Omental fat pad (tissue), 4 donors: ENCODE data around the gene CMIP. TPM values are rescaled to one million over a fixed set of nuclear protein-coding genes. Genes with fewer than 3 reads are reported as not detected.

ENCODE experiments used
- ATAC-seq: fragments of 150-250 bp; one replicate; pipeline ENCODE4 v1.9.1; 2016; ENCODE audit warnings: mild to moderate bottlenecking, moderate library complexity; ENCODE audit not compliant: low FRiP score
- DNase-seq: peaks from one replicate; pipeline ENCODE4 v3.0.0-alpha.2; 2019; ENCODE audit warnings: low spot score
- total RNA-seq, 4 donors: library from RNA; depleted of rRNA; stranded (reverse); fragments of >200 nt; gene quantifications; one replicate each; pipeline ENCODE4 v1.1.0, GENCODE V29; 2016
- TF ChIP-seq, protein P1 (sequence below), 3 donors: fragments of 450-650 bp; IDR thresholded peaks; one replicate each; pipeline ENCODE4 v1.5.1; 2016 to 2017; ENCODE audit warnings: antibody characterized with exemption in 3 of 3, mild to moderate bottlenecking in 3 of 3, moderate library complexity in 2 of 3

CMIP gene
- total RNA-seq, 4 donors from 2014 or later, result 15.8 to 52.8 (median 32.0) TPM

DNA sequence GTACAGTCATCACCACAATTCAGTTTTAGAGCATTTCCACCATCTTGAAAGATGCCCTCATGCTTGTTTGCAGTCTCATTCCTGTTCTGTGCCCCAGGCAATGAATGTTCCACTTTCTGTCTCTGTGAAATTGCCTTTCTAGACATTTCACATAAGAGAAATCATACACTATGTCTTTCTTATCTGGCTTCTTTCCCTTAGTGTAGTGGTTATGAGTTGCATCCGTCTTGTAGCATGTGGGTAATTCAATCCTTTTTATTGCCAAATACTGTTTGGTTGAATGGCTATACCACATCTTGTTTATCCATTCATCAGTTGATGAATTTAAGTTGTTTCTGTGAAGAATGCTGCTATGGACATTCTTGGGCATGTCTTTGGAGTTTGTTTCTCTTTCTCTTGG is 202.0 kb downstream of the CMIP start:
- no peak for ATAC-seq
- no peak for DNase-seq
- TF ChIP-seq, protein P1, sequence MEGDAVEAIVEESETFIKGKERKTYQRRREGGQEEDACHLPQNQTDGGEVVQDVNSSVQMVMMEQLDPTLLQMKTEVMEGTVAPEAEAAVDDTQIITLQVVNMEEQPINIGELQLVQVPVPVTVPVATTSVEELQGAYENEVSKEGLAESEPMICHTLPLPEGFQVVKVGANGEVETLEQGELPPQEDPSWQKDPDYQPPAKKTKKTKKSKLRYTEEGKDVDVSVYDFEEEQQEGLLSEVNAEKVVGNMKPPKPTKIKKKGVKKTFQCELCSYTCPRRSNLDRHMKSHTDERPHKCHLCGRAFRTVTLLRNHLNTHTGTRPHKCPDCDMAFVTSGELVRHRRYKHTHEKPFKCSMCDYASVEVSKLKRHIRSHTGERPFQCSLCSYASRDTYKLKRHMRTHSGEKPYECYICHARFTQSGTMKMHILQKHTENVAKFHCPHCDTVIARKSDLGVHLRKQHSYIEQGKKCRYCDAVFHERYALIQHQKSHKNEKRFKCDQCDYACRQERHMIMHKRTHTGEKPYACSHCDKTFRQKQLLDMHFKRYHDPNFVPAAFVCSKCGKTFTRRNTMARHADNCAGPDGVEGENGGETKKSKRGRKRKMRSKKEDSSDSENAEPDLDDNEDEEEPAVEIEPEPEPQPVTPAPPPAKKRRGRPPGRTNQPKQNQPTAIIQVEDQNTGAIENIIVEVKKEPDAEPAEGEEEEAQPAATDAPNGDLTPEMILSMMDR (IDR thresholded peaks at IDR 0.05), result no peak

DNA sequence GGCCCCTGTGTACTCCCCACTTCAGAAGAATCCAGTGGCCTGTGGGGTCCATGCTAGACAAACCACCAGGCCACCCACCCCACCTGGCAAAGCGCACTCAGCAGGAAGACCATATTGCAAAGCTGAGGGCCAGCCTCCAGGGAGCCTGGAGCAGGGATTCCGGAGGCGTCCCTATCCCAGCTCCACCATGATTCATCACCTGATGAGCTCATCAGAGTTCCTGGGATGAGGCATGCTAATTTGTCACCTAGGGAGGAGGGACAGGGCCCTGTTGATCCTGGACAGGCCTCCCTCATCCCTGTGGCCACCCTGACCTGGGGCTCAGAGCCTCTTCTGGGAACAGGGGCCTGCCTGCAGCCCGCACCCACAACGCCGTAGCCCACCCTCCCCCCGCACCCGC is 202.9 kb downstream of the CMIP start:
- TF ChIP-seq, protein P1 (IDR thresholded peaks at IDR 0.05), result no peak
- DNase-seq, result no peak
- no peak for ATAC-seq

DNA sequence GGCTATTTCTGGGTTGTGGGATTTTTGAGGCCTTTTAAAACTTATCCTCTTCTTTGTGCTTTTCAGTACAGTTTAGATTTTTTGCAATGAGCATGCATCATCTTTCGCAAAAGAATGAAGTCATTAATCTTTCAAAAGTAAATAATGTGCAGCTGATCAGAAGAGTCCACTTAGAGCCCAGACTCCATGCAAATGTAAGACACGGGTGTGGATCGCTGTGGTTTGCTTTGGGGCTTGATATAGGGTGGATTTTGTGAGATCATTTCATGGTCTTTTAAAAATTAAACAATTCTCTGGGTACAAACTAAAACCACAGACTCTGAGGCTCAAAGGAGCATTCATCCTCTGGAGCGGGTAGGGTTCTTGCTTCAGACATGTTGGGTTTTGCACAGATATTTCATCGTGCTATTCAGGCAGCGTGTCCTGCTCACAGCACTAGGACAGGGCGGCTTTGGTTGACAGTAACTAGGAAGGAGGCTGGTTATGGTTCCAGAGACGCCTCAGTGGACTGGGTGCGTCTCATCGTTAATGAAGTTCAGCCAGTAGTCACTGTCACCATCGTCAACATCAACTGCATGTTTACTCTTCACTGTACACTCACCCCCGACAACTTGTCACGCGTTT is 205.1 kb downstream of the CMIP start:
- ATAC-seq, result no peak

DNA sequence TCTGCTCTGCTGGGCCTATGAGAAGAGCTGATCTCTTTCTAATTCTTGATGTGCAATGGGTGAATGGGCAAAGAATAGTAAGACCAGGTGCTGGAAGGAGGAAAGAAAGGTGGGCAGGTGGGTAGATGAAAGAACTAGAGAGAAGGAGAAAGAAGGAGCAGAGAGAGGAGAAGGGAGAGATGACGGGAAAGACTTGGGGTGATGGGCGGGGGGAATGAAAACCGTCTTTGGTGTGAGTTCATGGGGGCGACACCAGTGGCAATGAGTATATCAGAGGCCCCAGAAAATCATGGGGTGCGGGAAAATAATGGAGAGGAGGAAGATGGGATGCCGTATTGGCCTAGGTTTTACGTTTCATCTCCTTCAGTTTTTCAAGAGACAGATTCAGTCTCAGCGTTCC is 205.7 kb downstream of the CMIP start:
- ATAC-seq, result no peak
- TF ChIP-seq, protein P1 (IDR thresholded peaks at IDR 0.05), result no peak
- no peak for DNase-seq

More for the DNA sequence above, 205.1 kb downstream of the CMIP start:
- no peak for DNase-seq
- TF ChIP-seq, protein P1 (IDR thresholded peaks at IDR 0.05), result no peak

DNA sequence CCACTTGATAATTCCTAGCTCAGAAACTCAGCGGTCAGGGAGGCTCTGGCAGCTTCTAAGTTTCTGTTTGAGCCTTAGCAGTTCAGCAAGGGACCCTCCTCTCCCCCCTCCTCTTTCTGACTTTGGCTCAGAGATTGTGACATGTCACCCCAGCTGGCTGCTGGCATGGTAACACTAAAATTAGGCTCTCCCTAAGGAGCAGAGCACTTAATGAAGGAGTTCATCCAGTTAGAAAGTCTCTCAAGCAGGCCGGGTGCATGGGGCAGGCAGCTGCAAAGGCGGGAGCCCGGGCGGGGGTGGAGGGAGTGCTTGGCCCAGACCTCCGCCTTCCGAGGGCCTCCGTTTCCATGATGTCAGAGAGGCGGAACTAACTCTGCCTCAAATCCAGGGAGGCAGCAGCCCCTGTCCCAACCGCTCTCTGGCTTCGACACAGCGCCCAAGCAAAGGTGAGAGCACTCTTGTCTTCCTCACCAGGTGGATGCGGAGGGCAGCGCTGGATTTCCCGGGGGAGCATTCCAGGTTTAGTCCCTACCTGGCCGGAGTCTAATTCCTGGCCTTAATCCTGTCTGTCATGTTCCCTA is 206.5 kb downstream of the CMIP start:
- ATAC-seq, result no peak
- TF ChIP-seq, protein P1 (IDR thresholded peaks at IDR 0.05), result no peak
- DNase-seq, result no peak

DNA sequence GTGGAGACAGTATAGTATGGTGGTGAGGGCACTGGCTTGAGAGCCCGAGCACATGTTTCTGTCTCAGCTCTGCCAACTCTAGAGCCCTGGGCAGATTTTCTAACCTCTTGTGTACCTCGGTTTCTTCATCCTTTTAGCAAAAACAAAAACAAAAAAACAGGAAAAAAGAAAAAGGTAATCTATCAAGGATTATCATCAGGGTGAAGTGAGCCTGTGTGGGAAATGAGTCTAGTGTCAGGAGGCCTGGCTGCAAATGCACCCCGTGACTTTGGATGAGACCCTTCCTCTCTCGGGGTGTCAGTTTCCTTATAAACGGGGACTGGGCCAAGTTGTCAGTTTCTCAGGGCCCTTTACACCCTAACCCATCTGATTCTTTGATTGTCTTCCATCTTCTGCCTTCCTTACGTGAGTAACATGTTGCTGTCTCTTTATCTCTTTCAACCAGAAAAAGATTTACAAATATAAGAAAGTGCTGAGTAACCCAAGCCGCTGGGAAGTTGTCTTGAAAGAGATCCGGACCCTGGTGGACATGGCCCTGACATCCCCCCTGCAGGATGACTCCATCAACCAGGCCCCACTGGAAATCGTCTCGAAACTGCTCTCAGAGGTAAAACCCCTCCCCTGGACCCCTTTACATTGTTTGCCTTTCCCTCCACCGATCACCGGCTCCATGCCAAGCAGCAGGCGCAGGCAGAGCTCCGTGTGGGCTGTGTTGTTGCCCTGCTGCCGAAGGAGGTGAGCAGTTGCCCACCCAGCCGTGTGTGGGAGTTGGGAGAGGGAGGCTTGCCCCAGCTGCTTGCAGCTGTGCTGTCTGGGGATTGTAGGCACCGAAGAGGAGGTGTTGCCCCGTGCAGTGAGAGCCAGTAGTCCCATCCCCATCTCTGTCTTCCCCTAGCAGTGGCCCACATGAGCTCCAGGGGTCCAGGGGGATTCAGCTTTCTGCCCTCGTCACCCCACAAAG is 207.4 kb downstream of the CMIP start:
- ATAC-seq, result peak; percentile 16

More for the DNA sequence above, 207.4 kb downstream of the CMIP start:
- TF ChIP-seq, protein P1 (IDR thresholded peaks at IDR 0.05), result no peak
- no peak for DNase-seq
